Endodermal cell (in vitro differentiated cells): Measurements from ENCODE around the gene DCAF11. TPM values are rescaled to one million over a fixed set of nuclear protein-coding genes. Genes with fewer than 3 reads are reported as not detected.
A peak's percentile ranks its signal among the peaks of the same experiment; 100 is the strongest.

ENCODE experiments used
- DNase-seq: peaks from one replicate; pipeline ENCODE4 v3.0.0-alpha.2; 2017
- H3K27ac ChIP-seq: 2 replicates; pipeline ENCODE4 v1.5.1; 2013; ENCODE audit warnings: mild to moderate bottlenecking, low read depth, low read length, moderate library complexity
- H3K27me3 ChIP-seq: 2 replicates; pipeline ENCODE4 v1.6.1; 2013; ENCODE audit warnings: mild to moderate bottlenecking, low read length, moderate library complexity; ENCODE audit not compliant: insufficient read depth, control insufficient read depth, poor library complexity, severe bottlenecking
- H3K36me3 ChIP-seq: 2 replicates; pipeline ENCODE4 v1.7.0; 2013; ENCODE audit warnings: mild to moderate bottlenecking, low read length, moderate library complexity; ENCODE audit not compliant: control insufficient read depth, insufficient read depth
- H3K4me1 ChIP-seq: one replicate; pipeline ENCODE4 v1.7.0; 2013; ENCODE audit warnings: low read length; ENCODE audit not compliant: control insufficient read depth, insufficient read depth
- H3K4me3 ChIP-seq: 2 replicates; pipeline ENCODE4 v1.5.1; 2013; ENCODE audit warnings: mild to moderate bottlenecking, low read length, moderate library complexity
- H3K9ac ChIP-seq: 2 replicates; pipeline ENCODE4 v1.6.1; 2013; ENCODE audit warnings: mild to moderate bottlenecking, low read length, moderate library complexity; ENCODE audit not compliant: poor library complexity, severe bottlenecking; ENCODE audit errors: extremely low read depth
- H3K9me3 ChIP-seq: 2 replicates; pipeline ENCODE4 v1.6.1; 2013; ENCODE audit warnings: mild to moderate bottlenecking, low read length, moderate library complexity; ENCODE audit not compliant: control insufficient read depth
- H3K27ac Mint-ChIP-seq: 2 replicates; pipeline ENCODE4 v1.8.0; 2020; ENCODE audit warnings: mixed read lengths
- H3K27me3 Mint-ChIP-seq: 2 replicates; pipeline ENCODE4 v1.8.0; 2021; ENCODE audit warnings: mild to moderate bottlenecking, mixed read lengths; ENCODE audit not compliant: insufficient read depth
- H3K36me3 Mint-ChIP-seq: 2 replicates; pipeline ENCODE4 v1.8.0; 2020; ENCODE audit warnings: low read depth, mixed read lengths
- H3K4me1 Mint-ChIP-seq: 2 replicates; pipeline ENCODE4 v1.8.0; 2020; ENCODE audit warnings: mixed read lengths
- H3K4me3 Mint-ChIP-seq: 2 replicates; pipeline ENCODE4 v1.8.0; 2020; ENCODE audit warnings: mild to moderate bottlenecking, moderate library complexity, mixed read lengths
- H3K9me3 Mint-ChIP-seq: 2 replicates; pipeline ENCODE4 v1.8.0; 2020; ENCODE audit warnings: mild to moderate bottlenecking, mixed read lengths
- CTCF ChIP-seq: fragments of 200-600 bp; sonication (generic); conservative IDR thresholded peaks from 2 replicates; pipeline ENCODE4 v1.5.0; 2021; ENCODE audit warnings: antibody characterized with exemption, mild to moderate bottlenecking
- WGBS, 2 experiments: methylation state at CpG; one replicate each; pipeline versions ENCODE4 v1.1.5 to v1.1.7; 2013; ENCODE audit warnings: missing lambda C conversion rate in 2 of 2, mixed read lengths in 1 of 2; ENCODE audit not compliant: insufficient coverage in 1 of 2, insufficient read length in 1 of 2; 5-methylcytosine and 5-hydroxymethylcytosine counted together
- total RNA-seq, 2 donors: library from RNA; stranded (reverse); fragmentation: NEBNext Ultra II Directional in 1 of 2; extraction: Animal tissue kit (Norgen Biotek cat#: 25700) in 1 of 2; gene quantifications; 2 replicates in 1 of 2; 3 replicates in 1 of 2; pipeline ENCODE4 v1.2.1, GENCODE V29; 2021

Gene DCAF11
- total RNA-seq, 2 donors from 2014 or later, result 71.1 to 72.2 TPM

GRCh38 chr14:24132976-24133375 lies 18.4 kb downstream of the DCAF11 start:
- DNase-seq, result no peak
- H3K36me3 Mint-ChIP-seq, result peaks cover under 1% of the 10 kb centered on the region
- Histone ChIP-seq H3K9me3 (no peaks in the 10 kb centered on the region), H3K9ac (no peak overlapping the region), H3K4me3 (no peak overlapping the region), H3K27me3 (no peaks in the 10 kb centered on the region), H3K4me1 (no peaks in the 10 kb centered on the region), H3K27ac (no peak overlapping the region), H3K36me3 (peaks cover 5% of the 10 kb centered on the region)
- WGBS, 2 experiments, result 96% methylated on average over 2 of the region's 2 CpGs; no CpG with 5 or more reads in 1 of the 2 experiments
- H3K27me3 Mint-ChIP-seq, result no peaks in the 10 kb centered on the region
- H3K4me3 Mint-ChIP-seq, result no peak overlapping the region
- no peaks in the 10 kb centered on the region for H3K9me3 Mint-ChIP-seq
- no peak for TF ChIP-seq CTCF
- H3K4me1 Mint-ChIP-seq, result peaks cover 11% of the 10 kb centered on the region
- peak overlapping the region; percentile 30 for H3K27ac Mint-ChIP-seq

GRCh38 chr14:24133735-24134134 lies 19.2 kb downstream of the DCAF11 start:
- H3K9me3 Mint-ChIP-seq, result no peaks in the 10 kb centered on the region
- TF ChIP-seq CTCF, result no peak
- no peak overlapping the region for H3K4me3 ChIP-seq
- H3K27me3 ChIP-seq, result no peaks in the 10 kb centered on the region
- H3K9me3 ChIP-seq, result no peaks in the 10 kb centered on the region
- H3K27ac Mint-ChIP-seq, result no peak overlapping the region
- no peaks in the 10 kb centered on the region for H3K27me3 Mint-ChIP-seq
- H3K4me1 ChIP-seq, result no peaks in the 10 kb centered on the region
- DNase-seq, result no peak
- no CpG with 5 or more reads among the region's 1 CpG for WGBS, 2 experiments
- H3K4me1 Mint-ChIP-seq, result peaks cover 11% of the 10 kb centered on the region
- no peak overlapping the region for H3K27ac ChIP-seq
- no peak overlapping the region for H3K4me3 Mint-ChIP-seq
- peaks cover 12% of the 10 kb centered on the region for H3K36me3 ChIP-seq
- H3K9ac ChIP-seq, result no peak overlapping the region
- peaks cover 8% of the 10 kb centered on the region for H3K36me3 Mint-ChIP-seq

GRCh38 chr14:24135584-24135833 lies 20.9 kb downstream of the DCAF11 start:
- Histone ChIP-seq H3K36me3 (peaks cover 23% of the 10 kb centered on the region), H3K27me3 (no peaks in the 10 kb centered on the region), H3K27ac (no peak overlapping the region), H3K9me3 (no peaks in the 10 kb centered on the region), H3K9ac (no peak overlapping the region), H3K4me3 (peak overlapping the region; percentile 82), H3K4me1 (no peaks in the 10 kb centered on the region)
- H3K4me1 Mint-ChIP-seq, result peaks cover 20% of the 10 kb centered on the region
- whole genome bisulfite sequencing, 2 experiments, result 13 to 21% methylated on average over 7 to 9 of the region's 9 CpGs
- no peak for TF ChIP-seq CTCF
- DNase-seq, result no peak
- H3K9me3 Mint-ChIP-seq, result no peaks in the 10 kb centered on the region
- H3K27ac Mint-ChIP-seq, result no peak overlapping the region
- peaks cover 20% of the 10 kb centered on the region for H3K36me3 Mint-ChIP-seq
- peak overlapping the region; percentile 71 for H3K4me3 Mint-ChIP-seq
- H3K27me3 Mint-ChIP-seq, result no peaks in the 10 kb centered on the region
